SK-N-SH (cell line): ENCODE measurements around the gene HTRA2. TPM values are rescaled to one million over a fixed set of nuclear protein-coding genes. Genes with fewer than 3 reads are reported as not detected.
A peak's percentile ranks its signal among the peaks of the same experiment; 100 is the strongest.

ENCODE experiments used
- CTCF ChIA-PET: fragments of 300-600, 350-600 bp; formaldehyde crosslinking; extraction: SDS; loops from one replicate; lab custom pipeline; 2021; lab: Yijun Ruan, JAX
- POLR2A ChIA-PET: fragments of 350-600 bp; sonication (Branson Sonifier 250); formaldehyde crosslinking; extraction: SDS; loops from one replicate; lab custom pipeline; 2020; ENCODE audit warnings: antibody characterized with exemption, inconsistent platforms; lab: Yijun Ruan, JAX
- DNase-seq: peaks from one replicate; pipeline ENCODE4 v3.0.0; 2012
- H2AFZ ChIP-seq: fragments of 200-600 bp; sonication (generic); 2 replicates; pipeline ENCODE4 v1.8.1; 2016; ENCODE audit warnings: antibody characterized with exemption, mild to moderate bottlenecking, low read depth
- H3F3A ChIP-seq: fragments of 200-600 bp; sonication (generic); replicated peaks from 2 replicates; pipeline ENCODE3; 2016; ENCODE audit warnings: antibody characterized with exemption, mild to moderate bottlenecking; ENCODE audit not compliant: insufficient read depth
- H3K27ac ChIP-seq, 2 experiments: fragments of 200-500 bp in 1 of 2; fragments of 200-600 bp in 1 of 2; sonication (Bioruptor generic) in 1 of 2; sonication (generic), shearing (Covaris generic) in 1 of 2; 2 replicates each; pipeline versions ENCODE4 v1.5.1 to v1.6.1; 2014 to 2016; ENCODE audit warnings: low read depth in 2 of 2, inconsistent platforms in 1 of 2, low read length in 1 of 2, mild to moderate bottlenecking in 1 of 2, mixed read lengths in 1 of 2
- H3K27me3 ChIP-seq: fragments of 200-600 bp; sonication (generic), shearing (Covaris generic); 2 replicates; pipeline ENCODE4 v1.6.1; 2016; ENCODE audit warnings: mixed run types; ENCODE audit not compliant: insufficient read depth
- H3K36me3 ChIP-seq, 2 experiments: fragments of 200-500 bp in 1 of 2; fragments of 200-600 bp in 1 of 2; sonication (Bioruptor generic) in 1 of 2; sonication (generic) in 1 of 2; replicated peaks in 1 of 2; 2 replicates each; pipeline versions ENCODE3 to v1.5.1; 2014 to 2016; ENCODE audit warnings: low read length in 1 of 2, mild to moderate bottlenecking in 1 of 2; ENCODE audit not compliant: insufficient read depth in 2 of 2, control insufficient read depth in 1 of 2
- H3K4me1 ChIP-seq, 2 experiments: fragments of 200-500 bp in 1 of 2; fragments of 200-600 bp in 1 of 2; sonication (Bioruptor generic) in 1 of 2; sonication (generic), shearing (Covaris generic) in 1 of 2; 2 replicates each; pipeline versions ENCODE4 v1.5.1 to v1.6.1; 2014 to 2016; ENCODE audit warnings: low read depth in 1 of 2, low read length in 1 of 2, mixed run types in 1 of 2; ENCODE audit not compliant: insufficient read depth in 2 of 2, control insufficient read depth in 1 of 2
- H3K4me2 ChIP-seq: fragments of 200-600 bp; sonication (generic), shearing (Covaris generic); 2 replicates; pipeline ENCODE4 v1.6.1; 2017; ENCODE audit warnings: mixed run types
- H3K4me3 ChIP-seq, 2 experiments: fragments of 200-500 bp in 1 of 2; fragments of 200-600 bp in 1 of 2; sonication (Bioruptor generic) in 1 of 2; sonication (generic), shearing (Covaris generic) in 1 of 2; 2 replicates each; pipeline versions ENCODE4 v1.5.1 to v1.8.1; 2014 to 2016; ENCODE audit warnings: low read depth in 2 of 2, inconsistent platforms in 1 of 2, low read length in 1 of 2, mild to moderate bottlenecking in 1 of 2, mixed read lengths in 1 of 2, moderate library complexity in 1 of 2
- H3K79me2 ChIP-seq: fragments of 200-600 bp; sonication (generic); 2 replicates; pipeline ENCODE4 v1.8.1; 2017; ENCODE audit warnings: mild to moderate bottlenecking; ENCODE audit not compliant: insufficient read depth
- H3K9ac ChIP-seq: fragments of 200-600 bp; sonication (generic); 2 replicates; pipeline ENCODE4 v1.6.1; 2017; ENCODE audit warnings: mixed run types
- H3K9me2 ChIP-seq: fragments of 200-600 bp; sonication (generic); 2 replicates; pipeline ENCODE4 v1.6.1; 2017; ENCODE audit warnings: mixed run types
- H3K9me3 ChIP-seq: fragments of 200-600 bp; sonication (generic); 2 replicates; pipeline ENCODE4 v1.6.1; 2017; ENCODE audit warnings: mixed run types, mild to moderate bottlenecking, moderate library complexity
- H4K20me1 ChIP-seq: fragments of 200-600 bp; sonication (generic); 2 replicates; pipeline ENCODE4 v1.6.1; 2017; ENCODE audit warnings: mild to moderate bottlenecking, mixed run types; ENCODE audit not compliant: insufficient read depth
- CHD2 ChIP-seq: fragments of 150-350 bp; IDR thresholded peaks from 2 replicates; pipeline ENCODE4 v1.6.1; 2018; ENCODE audit warnings: low read length; ENCODE audit not compliant: partially characterized antibody
- EZH2phosphoT487 ChIP-seq: fragments of 200-600 bp; sonication (generic); IDR thresholded peaks from 2 replicates; pipeline ENCODE4 v1.6.1; 2017; ENCODE audit warnings: low read depth, mixed run types, mild to moderate bottlenecking, antibody characterized with exemption, moderate library complexity, borderline replicate concordance
- FOSL2 ChIP-seq: IDR thresholded peaks from 2 replicates; pipeline ENCODE4 v1.4.0; 2012; ENCODE audit warnings: low read depth, mild to moderate bottlenecking, moderate library complexity, borderline replicate concordance
- FOXM1 ChIP-seq: IDR thresholded peaks from 2 replicates; pipeline ENCODE4 v1.4.0; 2012; ENCODE audit warnings: low read depth, mild to moderate bottlenecking
- GABPA ChIP-seq: IDR thresholded peaks from 2 replicates; pipeline ENCODE4 v1.4.0; 2012; ENCODE audit warnings: low read depth, mild to moderate bottlenecking
- GATA2 ChIP-seq: sonication (generic); formaldehyde crosslinking; IDR thresholded peaks from 2 replicates; pipeline ENCODE4 v1.5.0; 2020; ENCODE audit warnings: mild to moderate bottlenecking, missing genetic modification reagents
- MAX ChIP-seq: IDR thresholded peaks from 2 replicates; pipeline ENCODE4 v1.4.0; 2012; ENCODE audit warnings: low read depth
- MEF2A ChIP-seq: IDR thresholded peaks from 2 replicates; pipeline ENCODE4 v1.4.0; 2012; ENCODE audit warnings: low read depth, borderline replicate concordance
- NFIC ChIP-seq: IDR thresholded peaks from 2 replicates; pipeline ENCODE4 v1.4.0; 2012; ENCODE audit warnings: borderline replicate concordance
- NRF1 ChIP-seq: IDR thresholded peaks from 2 replicates; pipeline ENCODE4 v1.6.1; 2012; ENCODE audit warnings: low read depth, mild to moderate bottlenecking, low read length
- PBX3 ChIP-seq: IDR thresholded peaks from 2 replicates; pipeline ENCODE4; 2012
- POLR2AphosphoS5 ChIP-seq: IDR thresholded peaks from 2 replicates; pipeline ENCODE4 v1.6.1; 2012; ENCODE audit warnings: low read depth, low read length
- RCOR1 ChIP-seq: fragments of 150-350 bp; IDR thresholded peaks from 2 replicates; pipeline ENCODE4 v1.6.1; 2017; ENCODE audit warnings: antibody characterized with exemption, low read length
- REST ChIP-seq: IDR thresholded peaks from 2 replicates; pipeline ENCODE4 v1.6.1; 2012; ENCODE audit warnings: mild to moderate bottlenecking, low read depth, low read length, moderate library complexity
- RXRA ChIP-seq: IDR thresholded peaks from 2 replicates; pipeline ENCODE4 v1.4.0; 2012; ENCODE audit warnings: low read depth, mild to moderate bottlenecking, borderline replicate concordance
- USF1 ChIP-seq: IDR thresholded peaks from 2 replicates; pipeline ENCODE4 v1.4.0; 2012; ENCODE audit warnings: low read depth, borderline replicate concordance
- WGBS: methylation state at CpG from one replicate; pipeline ENCODE4 v1.1.6; 2017; ENCODE audit warnings: low lambda C conversion rate; 5-methylcytosine and 5-hydroxymethylcytosine counted together
- polyA plus RNA-seq, 3 experiments: library from polyadenylated mRNA; depleted of rRNA; stranded (reverse); fragments of >200 nt; gene quantifications; 2 replicates each; pipeline ENCODE4 v1.2.3, GENCODE V29; 2012

HTRA2 gene
- polyA plus RNA-seq, 1 of the 3 experiments (the other 2 are of a cell fraction) = 55.7 TPM

- TF ChIP-seq CHD2 (no peak), MEF2A (no peak), FOXM1 (no peak), POLR2AphosphoS5 (no peak), USF1 (no peak), MAX (no peak), PBX3 (no peak), REST (no peak), EZH2phosphoT487 (no peak), GABPA (no peak), FOSL2 (no peak), RCOR1 (no peak), GATA2 (CRISPR knock-in tag) (no peak), RXRA (no peak), NRF1 (no peak), NFIC (no peak)
- TF ChIP-seq, all 33 proteins: peak for 0
- 97% methylated on average over 9 of the region's 9 CpGs for WGBS
- ChIA-PET POLR2A (interaction anchor here (2.5 kb wide), 1 partner anchor 27 kb away, joined by 10 read pairs; no protein-coding TSS in a partner anchor), CTCF (interaction anchor here (1.6 to 6.3 kb wide), 2 partner anchors 19 to 44 kb away, joined by 9 to 80 read pairs; partner anchors contain the start of genes CCDC142, PCGF1 and TTC31)
- DNase-seq = no peak
- Histone ChIP-seq H3K36me3 (peaks cover 25 to 38% of the 10 kb centered on the region in 2 experiments), H4K20me1 (no peaks in the 10 kb centered on the region), H3K4me2 (peak overlapping the region; percentile 90; the same call in 1 of the 2 replicates), H2AFZ (no peak overlapping the region), H3K4me3 (no peak overlapping the region), H3K27me3 (no peaks in the 10 kb centered on the region), H3K4me1 (peaks cover 13 to 24% of the 10 kb centered on the region in 2 experiments), H3K27ac (no peak overlapping the region), H3K9ac (no peak overlapping the region), H3K79me2 (peaks cover 45% of the 10 kb centered on the region), H3K9me2 (no peaks in the 10 kb centered on the region), H3K9me3 (no peaks in the 10 kb centered on the region), H3F3A (peaks cover 11% of the 10 kb centered on the region)
These were observed 2.0 kb upstream of the HTRA2 start for GRCh38 chr2:74527741-74528140.
